Measurements from ENCODE around the gene STX11. TPM values are rescaled to one million over a fixed set of nuclear protein-coding genes. Genes with fewer than 3 reads are reported as not detected.

STX11 gene
- total RNA-seq, 1 donor from 2014 or later, result 6.8 TPM

GRCh38 chr6:144223686-144224085 lies 73.4 kb downstream of the STX11 start:
- H3K36me3 ChIP-seq, result no peaks in the 10 kb centered on the region
- no peak for TF ChIP-seq CTCF (IDR thresholded peaks at IDR 0.05; ENCODE audit: borderline replicate concordance)
- peaks cover 5% of the 10 kb centered on the region for H3K4me1 ChIP-seq
- H3K4me3 ChIP-seq, result no peak overlapping the region
- H3K9me3 ChIP-seq (replicated peaks), result no peaks in the 10 kb centered on the region
- DNase-seq, result no peak
- H3K27ac ChIP-seq (replicated peaks), result peak overlapping the region; percentile 38
- no peaks in the 10 kb centered on the region for H3K27me3 ChIP-seq (ENCODE audit: low read depth)
- intact Hi-C loops (cut with micrococcal nuclease), result no loop called here

- H3K4me3 ChIP-seq, result no peak overlapping the region
- H3K36me3 ChIP-seq, result no peaks in the 10 kb centered on the region
- H3K27ac ChIP-seq (replicated peaks), result no peak overlapping the region
- no peaks in the 10 kb centered on the region for H3K27me3 ChIP-seq (ENCODE audit: low read depth)
- peaks cover 8% of the 10 kb centered on the region for H3K9me3 ChIP-seq (replicated peaks)
- peaks cover 15% of the 10 kb centered on the region for H3K4me1 ChIP-seq
- no peak for TF ChIP-seq CTCF (IDR thresholded peaks at IDR 0.05; ENCODE audit: borderline replicate concordance)
- intact Hi-C loops (cut with micrococcal nuclease), result no loop called here
- no peak for DNase-seq
These were observed 81.4 kb downstream of the STX11 start for GRCh38 chr6:144231721-144232120.

GRCh38 chr6:144232176-144232831 lies 82.0 kb downstream of the STX11 start:
- H3K27me3 ChIP-seq (ENCODE audit: low read depth), result no peaks in the 10 kb centered on the region
- TF ChIP-seq CTCF (IDR thresholded peaks at IDR 0.05; ENCODE audit: borderline replicate concordance), result no peak
- no peaks in the 10 kb centered on the region for H3K36me3 ChIP-seq
- H3K27ac ChIP-seq (replicated peaks), result peak overlapping the region; percentile 45
- DNase-seq, result no peak
- H3K4me3 ChIP-seq, result no peak overlapping the region
- peaks cover 15% of the 10 kb centered on the region for H3K4me1 ChIP-seq
- peaks cover 8% of the 10 kb centered on the region for H3K9me3 ChIP-seq (replicated peaks)
- intact Hi-C loops (cut with micrococcal nuclease), result no loop called here

GRCh38 chr6:144232832-144233230 lies 82.5 kb downstream of the STX11 start:
- TF ChIP-seq CTCF (IDR thresholded peaks at IDR 0.05; ENCODE audit: borderline replicate concordance), result no peak
- Histone ChIP-seq H3K4me3 (no peak overlapping the region), H3K27ac (replicated peaks) (peak overlapping the region; percentile 45), H3K4me1 (peaks cover 15% of the 10 kb centered on the region), H3K36me3 (no peaks in the 10 kb centered on the region), H3K9me3 (replicated peaks) (peaks cover 8% of the 10 kb centered on the region), H3K27me3 (ENCODE audit: low read depth) (no peaks in the 10 kb centered on the region)
- DNase-seq, result no peak
- intact Hi-C loops (cut with micrococcal nuclease), result no loop called here

- H3K36me3 ChIP-seq, result no peaks in the 10 kb centered on the region
- intact Hi-C loops (cut with micrococcal nuclease), result no loop called here
- no peaks in the 10 kb centered on the region for H3K27me3 ChIP-seq (ENCODE audit: low read depth)
- no peak overlapping the region for H3K27ac ChIP-seq (replicated peaks)
- no peak for TF ChIP-seq CTCF (IDR thresholded peaks at IDR 0.05; ENCODE audit: borderline replicate concordance)
- DNase-seq, result no peak
- no peak overlapping the region for H3K4me3 ChIP-seq
- peaks cover 8% of the 10 kb centered on the region for H3K9me3 ChIP-seq (replicated peaks)
- H3K4me1 ChIP-seq, result peaks cover 15% of the 10 kb centered on the region
These were observed 84.1 kb downstream of the STX11 start for GRCh38 chr6:144234399-144234798.

Data from left ventricle myocardium inferior (tissue), 1 donor.